HCT116 (cell line): ENCODE measurements around the gene MPPED1. TPM values are rescaled to one million over a fixed set of nuclear protein-coding genes. Genes with fewer than 3 reads are reported as not detected.

ENCODE experiments used
- ATAC-seq: fragments of 200-7000 bp; cut with Tn5 transposase; 2 replicates; pipeline ENCODE4 v1.9.1; 2020; ENCODE audit warnings: mild to moderate bottlenecking, moderate library complexity
- BruUV-seq: library from RNA; stranded (reverse); fragments of 400-500 nt; replicated peaks from 2 replicates; lab custom pipeline; 2021; lab: Mats Ljungman, UMichigan
- CTCF ChIA-PET: fragments of 300-600 bp; sonication (Branson Sonifier 250); formaldehyde crosslinking; loops from one replicate; lab custom pipeline; 2021; ENCODE audit warnings: antibody characterized with exemption; lab: Charles Lee
- POLR2A ChIA-PET: fragments of 300-600, 350-600 bp; sonication (Branson Sonifier 250); formaldehyde crosslinking; loops from one replicate; lab custom pipeline; 2021; ENCODE audit warnings: antibody characterized with exemption; lab: Charles Lee
- RAD21 ChIA-PET, 2 experiments: fragments of 300-600 bp; sonication (Branson Sonifier 250); formaldehyde crosslinking; loops; one replicate each; lab custom pipeline; 2023; ENCODE audit warnings: low total read pairs in 2 of 2; ENCODE audit not compliant: uncharacterized antibody in 2 of 2, unreplicated experiment in 2 of 2, low non-redundant PET in 1 of 2; lab: Charles Lee
- DNase-seq: peaks from one replicate; pipeline ENCODE4 v3.0.0-alpha.2; 2010; ENCODE audit warnings: low read depth, low spot score
- H2AFZ ChIP-seq: fragments of 200-600 bp; shearing (Covaris generic), sonication (generic); 2 replicates; pipeline ENCODE4 v1.6.1; 2017; ENCODE audit warnings: low read depth, mixed run types, mixed read lengths, antibody characterized with exemption, low read length; ENCODE audit not compliant: poor library complexity, severe bottlenecking
- H3K27ac ChIP-seq: 2 replicates; pipeline ENCODE4 v1.5.1; 2012; ENCODE audit warnings: low read depth, low read length
- H3K27me3 ChIP-seq: fragments of 200-600 bp; sonication (generic); 2 replicates; pipeline ENCODE4 v1.6.1; 2016; ENCODE audit warnings: mixed run types, low read length, mixed read lengths; ENCODE audit not compliant: insufficient read depth
- H3K36me3 ChIP-seq, 2 experiments: fragments of 200-500 bp in 1 of 2; fragments of 200-600 bp in 1 of 2; sonication (Bioruptor generic) in 1 of 2; sonication (generic) in 1 of 2; 2 replicates each; pipeline versions ENCODE4 v1.5.1 to v1.6.1; 2014 to 2016; ENCODE audit warnings: low read length in 2 of 2, inconsistent platforms in 1 of 2, mixed read lengths in 1 of 2, mixed run types in 1 of 2; ENCODE audit not compliant: insufficient read depth in 2 of 2, control insufficient read depth in 1 of 2
- H3K4me1 ChIP-seq, 2 experiments: fragments of 200-600 bp in 1 of 2; sonication (generic) in 1 of 2; 2 replicates each; pipeline versions ENCODE4 v1.5.1 to v1.6.1; 2012 to 2017; ENCODE audit warnings: low read length in 2 of 2, inconsistent platforms in 1 of 2, mild to moderate bottlenecking in 1 of 2, mixed read lengths in 1 of 2, mixed run types in 1 of 2, moderate library complexity in 1 of 2; ENCODE audit not compliant: insufficient read depth in 2 of 2, control insufficient read depth in 1 of 2
- H3K4me2 ChIP-seq: fragments of 200-600 bp; sonication (generic); 2 replicates; pipeline ENCODE4 v1.6.1; 2017; ENCODE audit warnings: mixed run types, low read length, mixed read lengths
- H3K4me3 ChIP-seq, 2 experiments: fragments of 200-600 bp in 1 of 2; sonication (generic) in 1 of 2; replicated peaks in 1 of 2; 2 replicates each; pipeline ENCODE4 v1.5.1; 2011 to 2016; ENCODE audit warnings: low read length in 2 of 2, control low read depth in 1 of 2, low read depth in 1 of 2, mild to moderate bottlenecking in 1 of 2, mixed read lengths in 1 of 2, mixed run types in 1 of 2
- H3K79me2 ChIP-seq: fragments of 200-600 bp; sonication (generic); 2 replicates; pipeline ENCODE4 v1.6.1; 2017; ENCODE audit warnings: mild to moderate bottlenecking, mixed run types, low read length, moderate library complexity, mixed read lengths; ENCODE audit not compliant: insufficient read depth
- H3K9ac ChIP-seq: fragments of 200-600 bp; sonication (generic); 2 replicates; pipeline ENCODE4 v1.6.1; 2016; ENCODE audit warnings: low read length, mixed read lengths
- H3K9me2 ChIP-seq: fragments of 200-600 bp; sonication (generic), shearing (Covaris generic); 2 replicates; pipeline ENCODE4 v1.6.1; 2017; ENCODE audit warnings: mixed run types, mild to moderate bottlenecking, moderate library complexity; ENCODE audit not compliant: insufficient read depth
- H3K9me3 ChIP-seq, 2 experiments: fragments of 200-500 bp in 1 of 2; fragments of 200-600 bp in 1 of 2; sonication (Bioruptor generic) in 1 of 2; sonication (generic) in 1 of 2; 2 replicates each; pipeline ENCODE4 v1.6.1; 2014 to 2017; ENCODE audit warnings: low read length in 2 of 2, mixed read lengths in 2 of 2, inconsistent platforms in 1 of 2, low read depth in 1 of 2, mild to moderate bottlenecking in 1 of 2, mixed run types in 1 of 2, moderate library complexity in 1 of 2; ENCODE audit not compliant: control insufficient read depth in 1 of 2, insufficient read depth in 1 of 2
- H4K20me1 ChIP-seq: fragments of 200-600 bp; sonication (generic), shearing (Covaris generic); 2 replicates; pipeline ENCODE4 v1.6.1; 2017; ENCODE audit warnings: mixed run types, mild to moderate bottlenecking, moderate library complexity; ENCODE audit not compliant: insufficient read depth
- ATF3 ChIP-seq: IDR thresholded peaks from 2 replicates; pipeline ENCODE4 v1.6.1; 2012
- CBX3 ChIP-seq: IDR thresholded peaks from 2 replicates; pipeline ENCODE4 v1.6.1; 2012; ENCODE audit warnings: low read depth
- CEBPB ChIP-seq: IDR thresholded peaks from 2 replicates; pipeline ENCODE4 v1.6.1; 2012; ENCODE audit warnings: low read depth
- EGR1 ChIP-seq: IDR thresholded peaks from 2 replicates; pipeline ENCODE4 v1.6.1; 2012; ENCODE audit warnings: low read depth
- EZH2phosphoT487 ChIP-seq: fragments of 200-600 bp; IDR thresholded peaks from 2 replicates; pipeline ENCODE4 v1.6.1; 2018; ENCODE audit warnings: antibody characterized with exemption, borderline replicate concordance
- FOSL1 ChIP-seq: IDR thresholded peaks from 2 replicates; pipeline ENCODE4 v1.6.1; 2012; ENCODE audit warnings: low read depth
- MAX ChIP-seq: IDR thresholded peaks from 2 replicates; pipeline ENCODE4 v1.6.1; 2012
- POLR2AphosphoS5 ChIP-seq: IDR thresholded peaks from 2 replicates; pipeline ENCODE4 v1.6.1; 2011; ENCODE audit warnings: mild to moderate bottlenecking, low read depth, low read length, moderate library complexity
- REST ChIP-seq: IDR thresholded peaks from 2 replicates; pipeline ENCODE4 v1.6.1; 2012; ENCODE audit warnings: low read depth
- SP1 ChIP-seq: IDR thresholded peaks from 2 replicates; pipeline ENCODE4 v1.6.1; 2012; ENCODE audit warnings: low read depth
- SRF ChIP-seq: IDR thresholded peaks from 2 replicates; pipeline ENCODE4 v1.6.1; 2012; ENCODE audit warnings: low read depth
- YY1 ChIP-seq: IDR thresholded peaks from 2 replicates; pipeline ENCODE4 v1.6.1; 2011; ENCODE audit warnings: low read length, low read depth, moderate library complexity, mild to moderate bottlenecking; ENCODE audit not compliant: insufficient replicate concordance; ENCODE audit errors: extremely low read depth
- ZBTB33 ChIP-seq: IDR thresholded peaks from 2 replicates; pipeline ENCODE4 v1.6.1; 2011; ENCODE audit warnings: mild to moderate bottlenecking, low read length, moderate library complexity; ENCODE audit not compliant: insufficient replicate concordance; ENCODE audit errors: extremely low read depth
- ZNF274 ChIP-seq: fragments of 200-500 bp; sonication (Bioruptor generic); IDR thresholded peaks from 2 replicates; pipeline ENCODE4 v1.6.1; 2014; ENCODE audit warnings: mild to moderate bottlenecking, low read depth, low read length, inconsistent platforms
- intact Hi-C: fragments of 100-400 bp; cut with micrococcal nuclease; formaldehyde crosslinking; loops from 2 replicates; pipeline ENCODE4 v1.10.0; 2022
- total RNA-seq: library from RNA; stranded (reverse); gene quantifications from one replicate; pipeline ENCODE4 v1.2.1, GENCODE V29; 2021; ENCODE audit not compliant: unreplicated experiment

The MPPED1 gene
- total RNA-seq, 1 experiment from 2014 or later = not detected

GRCh38 chr22:43421914-43422615 lies 10.3 kb downstream of the MPPED1 start:
- Histone ChIP-seq H3K36me3 (no peaks in the 10 kb centered on the region), H3K79me2 (no peaks in the 10 kb centered on the region), H2AFZ (no peak overlapping the region), H3K27me3 (peaks cover 10% of the 10 kb centered on the region; the same call in 1 of the 2 replicates), H3K9ac (no peak overlapping the region), H4K20me1 (no peaks in the 10 kb centered on the region), H3K27ac (no peak overlapping the region), H3K9me2 (no peaks in the 10 kb centered on the region), H3K4me1 (no peaks in the 10 kb centered on the region), H3K9me3 (no peaks in the 10 kb centered on the region), H3K4me2 (no peak overlapping the region), H3K4me3 (no peak overlapping the region)
- DNase-seq (no peak), ATAC-seq (no peak)
- intact Hi-C loops = no loop called here
- TF ChIP-seq ATF3 = no peak
- TF ChIP-seq SRF = no peak
- no peak for TF ChIP-seq CEBPB
- TF ChIP-seq EZH2phosphoT487 = no peak
- CTCF ChIA-PET = no interaction called here
- BruUV-seq = no TSS peak
- RAD21 ChIA-PET = no interaction called here
- POLR2A ChIA-PET = no interaction called here

GRCh38 chr22:43423046-43423445 lies 11.2 kb downstream of the MPPED1 start:
- H3K4me2 ChIP-seq = no peak overlapping the region
- no peak overlapping the region for H3K27ac ChIP-seq
- no TSS peak for BruUV-seq
- no peaks in the 10 kb centered on the region for H4K20me1 ChIP-seq
- POLR2A ChIA-PET = no interaction called here
- H3K9me3 ChIP-seq = no peaks in the 10 kb centered on the region
- no peak overlapping the region for H2AFZ ChIP-seq
- intact Hi-C loops = no loop called here
- H3K9ac ChIP-seq = no peak overlapping the region
- H3K4me1 ChIP-seq = no peaks in the 10 kb centered on the region
- 0 out of 2 replicates have a peak, but pooled peaks cover 3% of the 10 kb centered on the region for H3K27me3 ChIP-seq
- RAD21 ChIA-PET = no interaction called here
- CTCF ChIA-PET = no interaction called here
- no peaks in the 10 kb centered on the region for H3K79me2 ChIP-seq
- ATAC-seq (no peak), DNase-seq (no peak)
- no peaks in the 10 kb centered on the region for H3K9me2 ChIP-seq
- H3K4me3 ChIP-seq = no peak overlapping the region
- no peaks in the 10 kb centered on the region for H3K36me3 ChIP-seq
- TF ChIP-seq EGR1 (no peak), REST (no peak), SP1 (no peak), POLR2AphosphoS5 (no peak), YY1 (no peak), FOSL1 (no peak), ZNF274 (no peak), ZBTB33 (no peak), CBX3 (no peak), MAX (no peak)
